Urinary bladder (tissue), 4 donors: ENCODE data around the gene FNBP1L. TPM values are rescaled to one million over a fixed set of nuclear protein-coding genes. Genes with fewer than 3 reads are reported as not detected.

Experiments used
- DNase-seq: peaks from one replicate; pipeline ENCODE4 v3.0.0-alpha.2; 2015; ENCODE audit errors: extremely low spot score
- H3K27ac ChIP-seq: one replicate; pipeline ENCODE4 v1.5.1; 2013; ENCODE audit warnings: low read depth, mild to moderate bottlenecking, moderate library complexity
- H3K36me3 ChIP-seq: one replicate; pipeline ENCODE4 v1.6.1; 2013; ENCODE audit warnings: mild to moderate bottlenecking, moderate library complexity; ENCODE audit not compliant: insufficient read depth
- H3K4me1 ChIP-seq: one replicate; pipeline ENCODE4 v1.6.1; 2013; ENCODE audit warnings: mild to moderate bottlenecking, moderate library complexity; ENCODE audit not compliant: insufficient read depth
- H3K4me3 ChIP-seq: one replicate; pipeline ENCODE4 v1.5.1; 2013; ENCODE audit warnings: low read depth, low read length
- WGBS: extraction: QIAGEN DNeasy Blood & Tissue Kit; methylation state at CpG from one replicate; pipeline ENCODE4 v1.1.7; 2013; 5-methylcytosine and 5-hydroxymethylcytosine counted together
- polyA plus RNA-seq: library from polyadenylated mRNA; stranded (reverse); fragments of 200-250 nt; gene quantifications from one replicate; pipeline ENCODE4 v1.2.3, GENCODE V29; 2013
- total RNA-seq: library from RNA; depleted of rRNA; stranded (reverse); fragments of >200 nt; gene quantifications from one replicate; pipeline ENCODE4 v1.2.3, GENCODE V29; 2014
- donor health status: healthy with polysubstance abuse.
- donor health status: healthy.

Gene FNBP1L
- total and polyA plus RNA-seq, 2 donors, result 11.6 to 71.4 TPM

GRCh38 chr1:93435443-93435842 lies 12.5 kb upstream of the FNBP1L start:
- no peaks in the 10 kb centered on the region for H3K36me3 ChIP-seq
- H3K27ac ChIP-seq, result no peak overlapping the region
- WGBS, result 76% methylated on average over 4 of the region's 4 CpGs
- DNase-seq, result no peak
- H3K4me3 ChIP-seq, result no peak overlapping the region
- no peaks in the 10 kb centered on the region for H3K4me1 ChIP-seq

- 70% methylated on average over 1 of the region's 1 CpG for WGBS
- Histone ChIP-seq H3K4me1 (no peaks in the 10 kb centered on the region), H3K36me3 (no peaks in the 10 kb centered on the region), H3K27ac (no peak overlapping the region), H3K4me3 (no peak overlapping the region)
- no peak for DNase-seq
Measured at GRCh38 chr1:93436496-93436895, 11.4 kb upstream of the FNBP1L start.

GRCh38 chr1:93437976-93438605 lies 9.8 kb upstream of the FNBP1L start:
- DNase-seq, result peak; percentile 15
- H3K36me3 ChIP-seq, result no peaks in the 10 kb centered on the region
- H3K4me1 ChIP-seq, result no peaks in the 10 kb centered on the region
- 53% methylated on average over 4 of the region's 4 CpGs for WGBS
- no peak overlapping the region for H3K4me3 ChIP-seq
- H3K27ac ChIP-seq, result no peak overlapping the region

- no peak overlapping the region for H3K4me3 ChIP-seq
- no peaks in the 10 kb centered on the region for H3K36me3 ChIP-seq
- 85% methylated on average over 3 of the region's 3 CpGs for WGBS
- no peak overlapping the region for H3K27ac ChIP-seq
- no peaks in the 10 kb centered on the region for H3K4me1 ChIP-seq
- no peak for DNase-seq
Measured at GRCh38 chr1:93438716-93439115, 9.2 kb upstream of the FNBP1L start.

- no peaks in the 10 kb centered on the region for H3K36me3 ChIP-seq
- H3K4me1 ChIP-seq, result no peaks in the 10 kb centered on the region
- 77% methylated on average over 4 of the region's 4 CpGs for WGBS
- DNase-seq, result no peak
- H3K4me3 ChIP-seq, result no peak overlapping the region
- no peak overlapping the region for H3K27ac ChIP-seq
Measured at GRCh38 chr1:93440272-93440671, 7.6 kb upstream of the FNBP1L start.

GRCh38 chr1:93440706-93441105 lies 7.2 kb upstream of the FNBP1L start:
- DNase-seq, result no peak
- no peaks in the 10 kb centered on the region for H3K4me1 ChIP-seq
- H3K4me3 ChIP-seq, result no peak overlapping the region
- WGBS, result 89% methylated on average over 4 of the region's 4 CpGs
- H3K36me3 ChIP-seq, result no peaks in the 10 kb centered on the region
- H3K27ac ChIP-seq, result no peak overlapping the region

GRCh38 chr1:93441589-93441988 lies 6.3 kb upstream of the FNBP1L start:
- Histone ChIP-seq H3K27ac (no peak overlapping the region), H3K36me3 (no peaks in the 10 kb centered on the region), H3K4me1 (no peaks in the 10 kb centered on the region), H3K4me3 (no peak overlapping the region)
- DNase-seq, result no peak

- H3K27ac ChIP-seq, result no peak overlapping the region
- no peak overlapping the region for H3K4me3 ChIP-seq
- no peaks in the 10 kb centered on the region for H3K4me1 ChIP-seq
- no peaks in the 10 kb centered on the region for H3K36me3 ChIP-seq
- WGBS, result 41% methylated on average over 11 of the region's 11 CpGs
- DNase-seq, result no peak
Measured at GRCh38 chr1:93442008-93442666, 5.8 kb upstream of the FNBP1L start.

- WGBS, result 40% methylated on average over 1 of the region's 1 CpG
- no peaks in the 10 kb centered on the region for H3K36me3 ChIP-seq
- H3K4me1 ChIP-seq, result no peaks in the 10 kb centered on the region
- no peak for DNase-seq
- H3K4me3 ChIP-seq, result no peak overlapping the region
- H3K27ac ChIP-seq, result no peak overlapping the region
Measured at GRCh38 chr1:93442741-93443140, 5.2 kb upstream of the FNBP1L start.

GRCh38 chr1:93443454-93443853 lies 4.5 kb upstream of the FNBP1L start:
- Histone ChIP-seq H3K36me3 (no peaks in the 10 kb centered on the region), H3K4me1 (no peaks in the 10 kb centered on the region), H3K27ac (no peak overlapping the region), H3K4me3 (no peak overlapping the region)
- no peak for DNase-seq

GRCh38 chr1:93446837-93447451 lies 974 bp upstream of the FNBP1L start:
- H3K4me1 ChIP-seq, result no peaks in the 10 kb centered on the region
- no peak overlapping the region for H3K27ac ChIP-seq
- no peaks in the 10 kb centered on the region for H3K36me3 ChIP-seq
- H3K4me3 ChIP-seq, result no peak overlapping the region
- 49% methylated on average over 16 of the region's 16 CpGs for WGBS
- no peak for DNase-seq

GRCh38 chr1:93448292-93448982 lies 519 bp downstream of the FNBP1L start:
- H3K4me1 ChIP-seq, result no peaks in the 10 kb centered on the region
- peak overlapping the region; percentile 97 for H3K4me3 ChIP-seq
- peak overlapping the region; percentile 62 for H3K27ac ChIP-seq
- H3K36me3 ChIP-seq, result no peaks in the 10 kb centered on the region
- WGBS, result under 1% methylated on average over 77 of the region's 77 CpGs
- DNase-seq, result peak; percentile 2

GRCh38 chr1:93448983-93449804 lies 1.3 kb downstream of the FNBP1L start:
- Histone ChIP-seq H3K36me3 (no peaks in the 10 kb centered on the region), H3K27ac (no peak overlapping the region), H3K4me1 (no peaks in the 10 kb centered on the region), H3K4me3 (peak overlapping the region; percentile 97)
- 3% methylated on average over 27 of the region's 27 CpGs for WGBS
- peak; percentile 2 for DNase-seq
